Glomerular endothelial cell (primary cell): ENCODE measurements around the gene CNNM2. TPM values are rescaled to one million over a fixed set of nuclear protein-coding genes. Genes with fewer than 3 reads are reported as not detected.
"Not testable (repeated sequence)": the region's sequence is repeated elsewhere in the genome, so short reads cannot be mapped to it uniquely, and the experiment has no call there.

Source experiments
- DNase-seq: peaks from one replicate; pipeline ENCODE4 v3.0.0-alpha.2; 2011; ENCODE audit warnings: low read depth, low spot score; ENCODE audit errors: extremely low read depth
- total RNA-seq: library from RNA; depleted of rRNA; stranded (reverse); fragments of >200 nt; gene quantifications from 2 replicates; pipeline ENCODE4 v1.2.3, GENCODE V29; 2015

Gene CNNM2
- total RNA-seq, 1 donor from 2014 or later, result 4.3 TPM

GRCh38 chr10:102923601-102924000, 5.5 kb downstream of the CNNM2 start:
- DNase-seq, result no peak

DNA sequence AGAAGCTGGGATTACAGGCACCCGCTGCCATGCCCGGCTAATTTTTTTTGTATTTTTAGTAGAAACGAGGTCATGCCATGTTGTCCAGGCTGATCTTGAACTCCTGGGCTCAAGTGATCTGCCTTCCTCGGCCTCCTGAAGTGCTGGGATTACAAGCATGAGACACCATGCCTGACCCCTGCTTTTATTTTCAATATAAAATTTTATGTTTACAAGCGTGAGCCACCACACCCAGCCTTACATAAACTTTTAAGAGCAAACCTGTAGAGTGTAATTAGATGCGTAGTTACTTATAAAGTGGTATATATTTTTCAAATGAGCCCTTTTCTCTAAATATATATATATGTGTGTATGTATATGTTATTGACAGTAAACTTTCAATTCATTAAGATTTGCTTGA, 8.7 kb downstream of the CNNM2 start:
- DNase-seq, result no peak

GRCh38 chr10:102927311-102928010, 9.4 kb downstream of the CNNM2 start:
- DNase-seq, result no peak

GRCh38 chr10:102928442-102928841, 10.3 kb downstream of the CNNM2 start:
- DNase-seq, result not testable (repeated sequence)

GRCh38 chr10:102930720-102931119, 12.6 kb downstream of the CNNM2 start:
- DNase-seq, result no peak

- DNase-seq, result no peak
Observed at GRCh38 chr10:102931643-102932042, 13.5 kb downstream of the CNNM2 start.

- no peak for DNase-seq
Observed at GRCh38 chr10:102935505-102935904, 17.4 kb downstream of the CNNM2 start.

GRCh38 chr10:102935939-102936605, 18.0 kb downstream of the CNNM2 start:
- DNase-seq, result no peak

GRCh38 chr10:102941401-102941800, 23.3 kb downstream of the CNNM2 start:
- no peak for DNase-seq

DNA sequence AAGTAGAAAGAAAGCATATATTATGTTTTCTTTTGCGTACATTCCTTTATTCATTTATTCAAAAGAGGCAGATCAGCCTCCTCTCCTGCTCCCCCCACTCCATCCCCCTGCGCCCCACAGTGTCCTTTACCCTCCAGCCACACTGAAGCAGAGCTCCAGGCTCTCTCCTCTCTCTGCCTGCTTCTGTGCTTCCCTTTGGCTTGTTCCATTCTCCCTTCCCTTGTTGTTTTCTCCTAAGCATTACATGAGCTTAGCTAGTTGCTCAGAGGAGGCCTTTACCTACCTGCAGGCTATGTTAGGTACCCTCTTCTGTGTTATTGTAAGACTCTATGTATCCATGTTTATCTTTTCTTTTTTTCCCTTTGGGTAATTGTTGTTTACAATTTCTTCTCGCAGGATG, 27.4 kb downstream of the CNNM2 start:
- DNase-seq, result no peak

DNA sequence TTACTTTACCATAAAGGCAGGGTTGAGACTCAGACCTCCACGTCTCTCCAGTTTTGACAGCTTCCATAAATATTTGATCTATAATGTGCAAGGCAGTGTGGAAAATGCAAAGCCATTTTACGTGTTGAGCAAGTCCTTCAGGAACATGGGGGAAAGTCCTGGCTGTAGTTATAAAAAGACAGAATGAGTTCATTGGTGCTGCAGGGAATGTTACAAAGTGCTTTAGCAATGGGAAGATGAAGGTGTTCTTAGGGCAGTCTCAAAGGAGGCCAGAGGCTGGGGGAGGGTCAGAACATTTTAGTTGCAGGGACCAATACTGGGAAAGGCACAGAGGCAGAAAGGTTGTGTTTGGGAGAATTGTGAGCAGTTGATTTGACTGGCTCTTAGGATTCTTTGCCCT, 27.9 kb downstream of the CNNM2 start:
- DNase-seq, result no peak

DNA sequence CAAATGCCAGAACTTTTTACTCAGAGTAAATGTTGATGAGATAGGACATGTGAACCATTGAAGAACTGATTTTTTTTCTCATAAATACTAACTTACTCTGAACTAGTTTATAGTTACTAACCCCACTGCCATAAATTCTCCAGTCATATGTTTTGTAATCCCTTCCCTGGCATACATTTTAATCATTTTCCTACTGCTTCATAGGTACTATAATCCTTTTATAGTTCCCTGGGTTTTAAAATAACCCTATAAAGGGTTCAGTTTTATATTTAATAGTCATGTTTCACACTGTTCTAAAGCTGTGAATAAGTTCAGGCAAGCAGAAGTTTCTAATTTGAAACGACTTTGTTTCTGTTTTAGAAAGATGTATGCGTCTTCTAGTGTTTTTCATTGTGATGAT, 28.9 kb downstream of the CNNM2 start:
- no peak for DNase-seq

DNA sequence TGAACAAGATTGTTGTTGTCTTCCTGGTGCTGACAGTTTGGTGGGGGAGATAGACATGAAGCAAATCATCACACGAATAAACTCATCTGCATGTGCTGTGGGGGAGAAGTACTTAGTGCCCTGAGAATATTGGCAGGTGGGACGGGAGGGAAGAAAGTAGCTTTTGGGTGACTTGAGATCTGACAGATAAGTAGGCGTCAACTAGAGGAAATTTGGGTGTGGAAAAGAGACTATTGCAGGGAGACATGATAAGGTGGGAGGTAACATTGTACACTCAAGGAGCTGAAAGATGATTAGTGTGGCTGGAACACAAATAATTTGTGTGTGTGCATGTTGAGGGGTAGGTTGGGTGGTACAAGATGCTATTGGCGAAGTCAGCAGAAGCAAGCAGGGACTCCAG, 30.1 kb downstream of the CNNM2 start:
- DNase-seq, result no peak

- no peak for DNase-seq
Observed at GRCh38 chr10:102948786-102949185, 30.7 kb downstream of the CNNM2 start.

- no peak for DNase-seq
Observed at GRCh38 chr10:102949916-102950315, 31.8 kb downstream of the CNNM2 start.

GRCh38 chr10:102951316-102951715, 33.2 kb downstream of the CNNM2 start:
- no peak for DNase-seq

DNA sequence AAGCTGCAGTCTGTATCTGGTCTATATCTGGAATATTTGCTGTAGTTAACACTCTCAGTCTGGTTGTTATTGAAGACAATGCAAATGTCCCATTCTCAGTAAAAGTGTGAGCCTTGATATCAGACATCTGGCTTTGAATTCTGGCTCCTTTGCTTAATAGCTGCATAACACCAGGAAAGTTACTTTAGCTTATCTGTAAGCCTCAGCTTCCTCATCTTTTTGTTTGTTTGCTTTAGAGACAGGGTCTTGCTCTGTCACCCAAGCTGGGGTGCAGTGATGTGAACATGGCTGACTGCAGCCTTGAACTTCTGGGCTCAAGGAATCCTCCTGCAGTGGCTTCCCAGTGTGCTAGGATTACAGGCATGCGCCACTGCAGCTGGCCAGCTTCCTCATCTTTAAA, 41.3 kb downstream of the CNNM2 start:
- no peak for DNase-seq

- DNase-seq, result no peak
Observed at GRCh38 chr10:102960157-102960556, 42.1 kb downstream of the CNNM2 start.

DNA sequence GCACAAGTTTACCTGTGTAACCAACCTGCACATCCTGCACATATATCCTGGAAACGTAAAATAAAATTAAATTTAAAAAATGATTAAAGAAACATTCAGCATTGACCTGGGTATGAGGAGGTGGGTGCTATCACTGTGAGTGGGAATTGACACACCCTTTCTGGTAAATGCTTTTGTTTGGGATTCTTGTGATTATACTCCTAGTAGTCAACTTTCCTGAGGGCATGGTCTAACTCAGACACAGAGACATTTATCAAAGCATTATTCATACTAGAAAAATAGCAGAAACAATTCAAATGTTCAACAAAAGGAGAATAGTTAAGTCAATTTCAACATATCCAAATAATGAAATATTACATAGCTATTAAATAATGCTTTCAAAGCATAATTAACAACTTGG, 44.2 kb downstream of the CNNM2 start:
- DNase-seq, result no peak

DNA sequence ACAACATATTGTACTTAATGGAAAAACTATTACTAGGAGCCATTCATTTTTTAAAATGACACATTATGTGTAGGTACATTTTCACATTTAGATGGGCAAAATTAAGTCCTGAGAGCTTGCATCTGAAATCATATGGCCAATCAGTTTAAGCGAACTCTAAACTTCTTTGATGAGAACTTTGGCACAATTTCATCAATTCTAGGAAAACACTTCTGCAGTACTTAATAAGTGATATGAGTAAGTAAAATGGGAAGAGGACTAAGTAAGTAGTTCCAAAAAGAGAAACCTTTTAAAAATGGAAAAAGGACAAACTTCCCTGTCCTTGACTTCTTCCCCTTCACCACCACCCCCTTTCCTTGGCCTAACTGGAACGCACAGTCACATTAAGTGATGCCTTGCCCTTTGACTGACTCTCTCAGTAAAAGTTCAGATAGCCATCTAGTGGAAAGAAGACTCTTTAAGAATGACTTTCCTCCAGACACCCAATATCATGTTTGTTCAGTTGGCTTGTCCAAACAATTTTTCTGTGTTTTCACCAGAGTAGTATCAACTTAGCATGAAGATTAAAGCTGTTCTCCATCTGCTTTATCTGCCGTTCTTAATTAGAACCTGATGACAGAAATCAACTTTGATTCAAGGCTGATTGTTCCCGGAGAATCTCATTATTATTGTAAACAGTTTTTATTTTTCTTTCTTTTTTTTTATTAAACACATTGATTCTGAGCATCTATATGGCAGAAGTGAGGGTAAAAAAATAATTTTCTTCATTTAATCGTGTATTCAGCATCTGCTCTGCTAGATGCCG, 45.1 kb downstream of the CNNM2 start:
- no peak for DNase-seq

DNA sequence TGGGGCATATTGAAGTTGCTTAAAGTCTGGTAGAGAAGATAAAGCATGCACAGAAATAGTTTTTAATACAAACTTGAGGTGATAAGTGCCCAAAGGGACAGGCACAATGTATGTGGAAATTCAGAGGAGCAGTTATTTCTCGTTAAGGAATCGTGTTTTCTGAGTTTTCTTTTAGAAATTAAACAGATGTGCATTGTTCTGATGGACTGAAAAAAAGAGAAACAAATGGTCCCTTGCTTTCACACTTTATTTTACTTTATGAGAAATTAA, 45.6 kb downstream of the CNNM2 start:
- no peak for DNase-seq

- DNase-seq, result not testable (repeated sequence)
Observed at GRCh38 chr10:102964064-102964463, 46.0 kb downstream of the CNNM2 start.
